ENCODE measurements around the gene TENM3. TPM values are rescaled to one million over a fixed set of nuclear protein-coding genes. Genes with fewer than 3 reads are reported as not detected.

The TENM3 gene
- total and polyA plus RNA-seq, 2 donors from 2014 or later, result 0.58 to 6.8 TPM

GRCh38 chr4:182404376-182404775, 161.2 kb downstream of the TENM3 start:
- H3K27me3 ChIP-seq (ENCODE audit: control insufficient read depth, insufficient read depth, low read length), result no peaks in the 10 kb centered on the region

GRCh38 chr4:182405087-182405486, 161.9 kb downstream of the TENM3 start:
- TF ChIP-seq CTCF (IDR thresholded peaks at IDR 0.05; ENCODE audit: borderline replicate concordance, extremely low read depth, insufficient read depth), result no peak
- intact Hi-C loops (cut with DNase I), result no loop called here
- no peak overlapping the region for H3K9ac ChIP-seq (ENCODE audit: low read length in 3 of 3)
- no peaks in the 10 kb centered on the region for H3K27me3 ChIP-seq (ENCODE audit: control insufficient read depth, insufficient read depth, low read length)
- FAIRE-seq (no peak), DNase-seq (no peak)
- H3K4me1 ChIP-seq (ENCODE audit: control insufficient read depth in 2 of 3, insufficient read depth in 2 of 3, low read depth in 1 of 3, low read length in 3 of 3), result no peaks in the 10 kb centered on the region
- H3K9me3 ChIP-seq (ENCODE audit: control insufficient read depth in 2 of 3, insufficient read depth in 1 of 3, low read length in 3 of 3), result no peaks in the 10 kb centered on the region
- no peak overlapping the region for H3K27ac ChIP-seq (ENCODE audit: low read depth in 2 of 2, low read length in 2 of 2)
- H3K4me3 ChIP-seq (ENCODE audit: low read length in 3 of 3), result no peak overlapping the region
- H3K36me3 ChIP-seq (ENCODE audit: control insufficient read depth in 2 of 3, insufficient read depth in 3 of 3, low read length in 3 of 3), result no peaks in the 10 kb centered on the region

More at GRCh38 chr4:182404376-182404775, 161.2 kb downstream of the TENM3 start:
- Histone ChIP-seq H3K9ac (ENCODE audit: low read length in 3 of 3) (no peak overlapping the region), H3K36me3 (ENCODE audit: control insufficient read depth in 2 of 3, insufficient read depth in 3 of 3, low read length in 3 of 3) (no peaks in the 10 kb centered on the region), H3K9me3 (ENCODE audit: control insufficient read depth in 2 of 3, insufficient read depth in 1 of 3, low read length in 3 of 3) (no peaks in the 10 kb centered on the region), H3K27ac (ENCODE audit: low read depth in 2 of 2, low read length in 2 of 2) (no peak overlapping the region), H3K4me3 (ENCODE audit: low read length in 3 of 3) (no peak overlapping the region), H3K4me1 (ENCODE audit: control insufficient read depth in 2 of 3, insufficient read depth in 2 of 3, low read depth in 1 of 3, low read length in 3 of 3) (no peaks in the 10 kb centered on the region)
- TF ChIP-seq CTCF (IDR thresholded peaks at IDR 0.05; ENCODE audit: borderline replicate concordance, extremely low read depth, insufficient read depth), result no peak
- FAIRE-seq (no peak), DNase-seq (no peak)
- intact Hi-C loops (cut with DNase I), result no loop called here

- no peak for TF ChIP-seq CTCF (IDR thresholded peaks at IDR 0.05; ENCODE audit: borderline replicate concordance, extremely low read depth, insufficient read depth)
- no peak overlapping the region for H3K9ac ChIP-seq (ENCODE audit: low read length in 3 of 3)
- intact Hi-C loops (cut with DNase I), result no loop called here
- FAIRE-seq (no peak), DNase-seq (no peak)
- peaks cover 0 to 6% (median 0%) of the 10 kb centered on the region in 3 donors for H3K9me3 ChIP-seq (ENCODE audit: control insufficient read depth in 2 of 3, insufficient read depth in 1 of 3, low read length in 3 of 3)
- no peaks in the 10 kb centered on the region for H3K36me3 ChIP-seq (ENCODE audit: control insufficient read depth in 2 of 3, insufficient read depth in 3 of 3, low read length in 3 of 3)
- H3K27ac ChIP-seq (ENCODE audit: low read depth in 2 of 2, low read length in 2 of 2), result no peak overlapping the region
- no peak overlapping the region for H3K4me3 ChIP-seq (ENCODE audit: low read length in 3 of 3)
- no peaks in the 10 kb centered on the region for H3K4me1 ChIP-seq (ENCODE audit: control insufficient read depth in 2 of 3, insufficient read depth in 2 of 3, low read depth in 1 of 3, low read length in 3 of 3)
- no peaks in the 10 kb centered on the region for H3K27me3 ChIP-seq (ENCODE audit: control insufficient read depth, insufficient read depth, low read length)
These were observed 166.1 kb downstream of the TENM3 start for GRCh38 chr4:182409271-182409670.

GRCh38 chr4:182411391-182411790, 168.2 kb downstream of the TENM3 start:
- FAIRE-seq (no peak), DNase-seq (no peak)
- no peaks in the 10 kb centered on the region for H3K27me3 ChIP-seq (ENCODE audit: control insufficient read depth, insufficient read depth, low read length)
- H3K36me3 ChIP-seq (ENCODE audit: control insufficient read depth in 2 of 3, insufficient read depth in 3 of 3, low read length in 3 of 3), result no peaks in the 10 kb centered on the region
- peaks cover 0 to 6% (median 0%) of the 10 kb centered on the region in 3 donors for H3K9me3 ChIP-seq (ENCODE audit: control insufficient read depth in 2 of 3, insufficient read depth in 1 of 3, low read length in 3 of 3)
- no peak overlapping the region for H3K4me3 ChIP-seq (ENCODE audit: low read length in 3 of 3)
- H3K27ac ChIP-seq (ENCODE audit: low read depth in 2 of 2, low read length in 2 of 2), result no peak overlapping the region
- no peaks in the 10 kb centered on the region for H3K4me1 ChIP-seq (ENCODE audit: control insufficient read depth in 2 of 3, insufficient read depth in 2 of 3, low read depth in 1 of 3, low read length in 3 of 3)
- no peak overlapping the region for H3K9ac ChIP-seq (ENCODE audit: low read length in 3 of 3)
- TF ChIP-seq CTCF (IDR thresholded peaks at IDR 0.05; ENCODE audit: borderline replicate concordance, extremely low read depth, insufficient read depth), result no peak
- intact Hi-C loops (cut with DNase I), result no loop called here
